ENCODE measurements around the gene CCDC40. TPM values are rescaled to one million over a fixed set of nuclear protein-coding genes. Genes with fewer than 3 reads are reported as not detected.

Gene CCDC40
- total and polyA plus RNA-seq, 9 of the 15 experiments (the other 6 are each of a cell fraction or from before 2014, with no cell fraction given): 0.07 to 0.33 TPM; not detected in 7

DNA sequence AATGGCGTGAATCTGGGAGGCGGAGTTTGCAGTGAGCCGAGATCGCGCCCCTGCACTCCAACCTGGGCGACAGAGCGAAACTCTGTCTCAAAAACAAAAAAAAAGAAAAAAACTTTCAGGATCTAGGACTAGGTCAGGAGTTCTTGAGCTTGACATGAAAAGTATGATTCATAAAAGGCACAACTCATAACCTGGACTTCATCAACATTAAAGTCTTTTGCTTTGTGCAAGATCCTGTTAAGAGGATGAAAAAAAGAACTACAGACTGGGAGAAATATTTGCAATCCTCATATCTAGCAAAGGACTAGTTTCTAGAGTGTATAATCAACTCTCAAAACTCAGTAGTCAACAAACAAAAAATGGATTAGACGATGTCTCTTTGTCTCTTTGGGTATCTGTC is 40.7 kb upstream of the CCDC40 start (continued):
- no peak for TF ChIP-seq ZZZ3 (IDR thresholded peaks at IDR 0.05)
- TF ChIP-seq DNMT1 (IDR thresholded peaks at IDR 0.05): no peak
- no peak for TF ChIP-seq PBX2 (CRISPR knock-in tag; IDR thresholded peaks at IDR 0.05; ENCODE audit: low read depth)
- no peak for TF ChIP-seq PBX2 (tag; conservative IDR thresholded peaks at IDR 0.05; ENCODE audit: low read depth)
- no peak for TF ChIP-seq HMGXB4 (CRISPR knock-in tag; IDR thresholded peaks at IDR 0.05)

DNA sequence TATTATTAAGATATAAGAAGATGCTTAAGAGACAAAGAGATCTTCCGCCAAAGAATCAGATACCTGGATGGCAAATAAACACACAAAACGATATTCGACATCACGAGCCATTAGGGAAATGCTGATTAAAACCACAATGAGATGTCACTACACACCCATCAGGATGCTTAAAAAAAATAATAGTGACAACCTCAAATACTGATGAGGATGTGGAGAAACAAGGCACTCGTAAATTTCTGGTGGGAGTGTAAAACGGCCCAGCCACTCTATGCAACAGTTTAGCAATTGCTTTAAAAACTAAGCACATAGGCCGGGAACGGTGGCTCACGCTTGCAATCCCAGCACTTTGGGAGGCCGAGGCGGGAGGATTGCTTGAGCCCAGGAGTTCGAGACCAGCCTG is 40.2 kb upstream of the CCDC40 start:
- POLR2A ChIA-PET: interaction anchor here (0.6 kb wide), 1 partner anchor 274 kb away, joined by 5 read pairs; no protein-coding TSS in a partner anchor
- TF ChIP-seq KDM4B (IDR thresholded peaks at IDR 0.05; ENCODE audit: borderline replicate concordance in 2 of 2, low read depth in 1 of 2) (no peak), USF1 (CRISPR knock-in tag; IDR thresholded peaks at IDR 0.05) (no peak), CBX8 (IDR thresholded peaks at IDR 0.05; ENCODE audit: borderline replicate concordance, extremely low read depth, low read depth, low read length, poor library complexity, severe bottlenecking) (peak; percentile 89), MBD1 (CRISPR knock-in tag; IDR thresholded peaks at IDR 0.05) (no peak)

More for the DNA sequence above, 40.2 kb upstream of the CCDC40 start:
- 4% methylated on average over 12 of the region's 12 CpGs for WGBS (ENCODE audit: insufficient coverage, low coverage, missing lambda C conversion rate)
- H3K9me3 ChIP-seq (replicated peaks; ENCODE audit: control insufficient read depth, insufficient read depth, low read depth, low read length): 0 out of 2 replicates have a peak, but pooled peaks cover 3% of the 10 kb centered on the region
- H2AFZ ChIP-seq (ENCODE audit: low read depth, low read length): no peak overlapping the region
- H3K36me3 ChIP-seq (ENCODE audit: control insufficient read depth, insufficient read depth, low read length): no peaks in the 10 kb centered on the region
- ATAC-seq (no peak), DNase-seq (ENCODE audit: extremely low read depth in 1 of 4, low spot score in 3 of 4) (no peak), FAIRE-seq (no peak)
- intact Hi-C loops (cut with micrococcal nuclease): no loop called here
- CTCF ChIA-PET (ENCODE audit: low intra/inter-chr PET ratio): no interaction called here
- in situ Hi-C loops (cut with MboI): no loop called here
- H3K4me1 ChIP-seq (replicated peaks in 1 of 2; ENCODE audit: control insufficient read depth in 2 of 2, insufficient read depth in 2 of 2, low read length in 2 of 2): peaks cover 16 to 22% of the 10 kb centered on the region in 2 experiments
- H4K20me1 ChIP-seq (replicated peaks; ENCODE audit: control insufficient read depth, insufficient read depth, low read length): 0 out of 2 replicates have a peak, but pooled peaks cover 1% of the 10 kb centered on the region
- no peaks in the 10 kb centered on the region for H3K9me1 ChIP-seq (ENCODE audit: control insufficient read depth, insufficient read depth, low read length)
- H3K27me3 ChIP-seq (ENCODE audit: control insufficient read depth in 2 of 2, insufficient read depth in 2 of 2, low read length in 2 of 2): peaks cover 20 to 47% of the 10 kb centered on the region in 2 experiments
- no peak overlapping the region for H3K4me2 ChIP-seq (ENCODE audit: insufficient read depth, low read length)
- no peak overlapping the region for H3K9ac ChIP-seq (ENCODE audit: insufficient read depth in 1 of 2, low read depth in 2 of 2, low read length in 2 of 2)
- no peak overlapping the region for H3K27ac ChIP-seq (ENCODE audit: extremely low read depth, low read depth, low read length)
- BruUV-seq (replicated peaks): no TSS peak
- no peaks in the 10 kb centered on the region for H3K79me2 ChIP-seq (ENCODE audit: control insufficient read depth, insufficient read depth, low read length)
- H3K4me3 ChIP-seq: no peak overlapping the region

All from K562 (cell line).